ENCODE data around the gene KCNC3. TPM values are rescaled to one million over a fixed set of nuclear protein-coding genes. Genes with fewer than 3 reads are reported as not detected.

The KCNC3 gene
- total and polyA plus RNA-seq, 2 experiments from 2014 or later: 0.40 to 1.6 TPM

- no peaks in the 10 kb centered on the region for H3K36me3 ChIP-seq (replicated peaks; ENCODE audit: insufficient read depth, low read depth)
- no peak for DNase-seq (ENCODE audit: low spot score)
- H3K9me3 ChIP-seq (ENCODE audit: low read depth): no peaks in the 10 kb centered on the region
Measured at GRCh38 chr19:50269653-50270052, 59.5 kb downstream of the KCNC3 start.

GRCh38 chr19:50268501-50268900 lies 60.7 kb downstream of the KCNC3 start:
- Histone ChIP-seq H4K20me1 (ENCODE audit: insufficient read depth, poor library complexity, severe bottlenecking) (no peaks in the 10 kb centered on the region), H3K79me2 (no peaks in the 10 kb centered on the region), H2AFZ (no peak overlapping the region), H3K9me2 (replicated peaks; ENCODE audit: insufficient read depth) (no peaks in the 10 kb centered on the region), H3K4me3 (no peak overlapping the region), H3K4me2 (no peak overlapping the region), H3K27ac (no peak overlapping the region), H3K27me3 (no peaks in the 10 kb centered on the region), H3K4me1 (ENCODE audit: insufficient read depth) (no peaks in the 10 kb centered on the region), H3K36me3 (replicated peaks; ENCODE audit: insufficient read depth, low read depth) (no peaks in the 10 kb centered on the region), H3K9me3 (ENCODE audit: low read depth) (no peaks in the 10 kb centered on the region)
- no peak for DNase-seq (ENCODE audit: low spot score)
- TF ChIP-seq CTCF (IDR thresholded peaks at IDR 0.05; ENCODE audit: poor library complexity) (no peak), EZH2phosphoT487 (IDR thresholded peaks at IDR 0.05; ENCODE audit: low read depth, severe bottlenecking, unreplicated experiment) (no peak), EZH2 (IDR thresholded peaks at IDR 0.05; ENCODE audit: borderline replicate concordance) (no peak)
- 97% methylated on average over 5 of the region's 5 CpGs for WGBS (ENCODE audit: low lambda C conversion rate, missing lambda C conversion rate)

More at GRCh38 chr19:50269653-50270052, 59.5 kb downstream of the KCNC3 start:
- H3K4me1 ChIP-seq (ENCODE audit: insufficient read depth): no peaks in the 10 kb centered on the region
- no peak overlapping the region for H2AFZ ChIP-seq
- no peaks in the 10 kb centered on the region for H4K20me1 ChIP-seq (ENCODE audit: insufficient read depth, poor library complexity, severe bottlenecking)
- H3K4me3 ChIP-seq: no peak overlapping the region
- TF ChIP-seq CTCF (IDR thresholded peaks at IDR 0.05; ENCODE audit: poor library complexity) (no peak), EZH2phosphoT487 (IDR thresholded peaks at IDR 0.05; ENCODE audit: low read depth, severe bottlenecking, unreplicated experiment) (no peak), EZH2 (IDR thresholded peaks at IDR 0.05; ENCODE audit: borderline replicate concordance) (no peak)
- no peaks in the 10 kb centered on the region for H3K79me2 ChIP-seq
- WGBS (ENCODE audit: low lambda C conversion rate, missing lambda C conversion rate): 88% methylated on average over 2 of the region's 2 CpGs
- H3K27ac ChIP-seq: no peak overlapping the region
- no peak overlapping the region for H3K4me2 ChIP-seq
- no peaks in the 10 kb centered on the region for H3K27me3 ChIP-seq
- no peaks in the 10 kb centered on the region for H3K9me2 ChIP-seq (replicated peaks; ENCODE audit: insufficient read depth)

GRCh38 chr19:50268041-50268440 lies 61.1 kb downstream of the KCNC3 start:
- H3K4me2 ChIP-seq: no peak overlapping the region
- H3K27me3 ChIP-seq: no peaks in the 10 kb centered on the region
- no peaks in the 10 kb centered on the region for H4K20me1 ChIP-seq (ENCODE audit: insufficient read depth, poor library complexity, severe bottlenecking)
- no peaks in the 10 kb centered on the region for H3K9me3 ChIP-seq (ENCODE audit: low read depth)
- 94% methylated on average over 13 of the region's 13 CpGs for WGBS (ENCODE audit: low lambda C conversion rate, missing lambda C conversion rate)
- no peaks in the 10 kb centered on the region for H3K9me2 ChIP-seq (replicated peaks; ENCODE audit: insufficient read depth)
- TF ChIP-seq CTCF (IDR thresholded peaks at IDR 0.05; ENCODE audit: poor library complexity) (no peak), EZH2 (IDR thresholded peaks at IDR 0.05; ENCODE audit: borderline replicate concordance) (no peak), EZH2phosphoT487 (IDR thresholded peaks at IDR 0.05; ENCODE audit: low read depth, severe bottlenecking, unreplicated experiment) (no peak)
- H3K4me3 ChIP-seq: no peak overlapping the region
- H3K4me1 ChIP-seq (ENCODE audit: insufficient read depth): no peaks in the 10 kb centered on the region
- H3K36me3 ChIP-seq (replicated peaks; ENCODE audit: insufficient read depth, low read depth): no peaks in the 10 kb centered on the region
- no peak for DNase-seq (ENCODE audit: low spot score)
- no peak overlapping the region for H2AFZ ChIP-seq
- no peak overlapping the region for H3K27ac ChIP-seq
- no peaks in the 10 kb centered on the region for H3K79me2 ChIP-seq

GRCh38 chr19:50266896-50267295 lies 62.3 kb downstream of the KCNC3 start:
- H4K20me1 ChIP-seq (ENCODE audit: insufficient read depth, poor library complexity, severe bottlenecking): no peaks in the 10 kb centered on the region
- no peaks in the 10 kb centered on the region for H3K9me2 ChIP-seq (replicated peaks; ENCODE audit: insufficient read depth)
- H3K4me3 ChIP-seq: no peak overlapping the region
- no peak overlapping the region for H3K27ac ChIP-seq
- no peaks in the 10 kb centered on the region for H3K79me2 ChIP-seq
- H3K27me3 ChIP-seq: no peaks in the 10 kb centered on the region
- no peaks in the 10 kb centered on the region for H3K36me3 ChIP-seq (replicated peaks; ENCODE audit: insufficient read depth, low read depth)
- TF ChIP-seq EZH2 (IDR thresholded peaks at IDR 0.05; ENCODE audit: borderline replicate concordance): no peak
- no peak for TF ChIP-seq CTCF (IDR thresholded peaks at IDR 0.05; ENCODE audit: poor library complexity)
- TF ChIP-seq EZH2phosphoT487 (IDR thresholded peaks at IDR 0.05; ENCODE audit: low read depth, severe bottlenecking, unreplicated experiment): no peak
- DNase-seq (ENCODE audit: low spot score): no peak
- no peak overlapping the region for H3K4me2 ChIP-seq
- WGBS (ENCODE audit: low lambda C conversion rate, missing lambda C conversion rate): 40% methylated on average over 14 of the region's 20 CpGs
- H3K9me3 ChIP-seq (ENCODE audit: low read depth): no peaks in the 10 kb centered on the region
- no peak overlapping the region for H2AFZ ChIP-seq
- no peaks in the 10 kb centered on the region for H3K4me1 ChIP-seq (ENCODE audit: insufficient read depth)
